GM19452 (cell line): ENCODE data around the gene RNF212.
"Not testable (repeated sequence)": the region's sequence is repeated elsewhere in the genome, so short reads cannot be mapped to it uniquely, and the experiment has no call there.

Source experiments
- ATAC-seq: cut with Tn5 transposase; IDR thresholded peaks from one replicate; pipeline ENCODE4 v1.9.1; 2021; ENCODE audit not compliant: unreplicated experiment

The RNF212 gene

GRCh38 chr4:1049591-1049905 lies 63.8 kb downstream of the RNF212 start:
- no peak for ATAC-seq

- no peak for ATAC-seq
Observed at GRCh38 chr4:1048773-1049590, 64.4 kb downstream of the RNF212 start.

DNA sequence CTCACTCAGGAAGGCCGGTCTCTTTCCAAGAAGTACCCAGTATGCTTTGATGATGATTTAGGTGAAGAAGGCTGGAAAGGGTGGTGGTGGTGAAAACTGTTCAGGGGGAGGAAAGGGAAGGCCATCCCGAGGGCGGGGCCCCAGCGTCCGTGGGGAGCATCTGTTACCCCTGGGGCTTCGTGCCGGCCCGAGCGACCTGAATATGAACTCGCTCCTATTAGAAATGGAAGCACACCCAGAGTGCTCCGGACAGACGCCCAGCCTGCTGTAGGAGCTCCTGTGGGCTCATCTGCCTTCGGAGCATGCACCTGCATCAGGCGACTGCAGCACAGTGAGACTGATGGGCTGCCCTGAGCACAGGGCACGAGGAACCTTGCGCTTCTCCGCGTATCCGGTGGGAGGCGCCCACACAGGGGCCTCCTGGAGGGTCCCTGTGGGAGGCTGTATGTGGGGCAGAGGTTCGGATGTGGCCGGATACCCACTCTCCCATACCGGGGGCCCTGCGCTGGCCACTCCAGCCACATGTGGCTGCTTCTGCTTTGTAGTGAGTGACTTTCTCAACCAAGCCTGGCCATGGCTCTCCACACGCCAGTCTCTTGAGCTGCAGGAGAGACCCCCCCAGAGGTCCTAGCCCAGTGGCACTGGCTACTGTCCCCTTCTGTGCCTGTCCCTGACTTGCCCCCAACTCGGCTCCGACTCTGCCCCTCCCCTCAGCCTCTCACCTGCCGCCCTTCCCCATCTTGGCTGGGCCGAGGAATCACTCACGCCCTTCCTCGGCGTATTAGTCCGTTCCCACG lies 65.2 kb downstream of the RNF212 start:
- ATAC-seq, result no peak

GRCh38 chr4:1047106-1047975 lies 66.0 kb downstream of the RNF212 start:
- ATAC-seq, result no peak

DNA sequence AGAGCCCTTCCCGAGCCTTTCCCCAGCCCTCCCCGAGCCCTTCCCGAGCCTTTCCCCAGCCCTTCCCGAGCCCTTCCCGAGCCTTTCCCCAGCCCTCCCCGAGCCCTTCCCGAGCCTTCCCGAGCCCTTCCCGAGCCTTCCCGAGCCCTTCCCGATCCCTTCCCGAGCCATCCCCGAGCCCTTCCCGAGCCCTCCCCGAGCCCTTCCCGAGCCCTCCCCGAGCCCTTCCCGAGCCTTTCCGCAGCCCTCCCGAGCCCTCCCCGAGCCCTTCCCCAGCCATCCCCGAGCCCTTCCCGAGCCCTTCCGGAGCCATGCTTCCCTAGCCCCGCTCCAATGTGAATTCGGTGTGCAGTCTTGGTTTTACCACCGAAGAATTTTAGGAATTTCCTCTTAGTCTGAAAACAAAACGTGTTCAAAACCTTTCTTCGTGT lies 66.8 kb downstream of the RNF212 start:
- not testable (repeated sequence) for ATAC-seq

GRCh38 chr4:1045595-1046201 lies 67.7 kb downstream of the RNF212 start:
- no peak for ATAC-seq

DNA sequence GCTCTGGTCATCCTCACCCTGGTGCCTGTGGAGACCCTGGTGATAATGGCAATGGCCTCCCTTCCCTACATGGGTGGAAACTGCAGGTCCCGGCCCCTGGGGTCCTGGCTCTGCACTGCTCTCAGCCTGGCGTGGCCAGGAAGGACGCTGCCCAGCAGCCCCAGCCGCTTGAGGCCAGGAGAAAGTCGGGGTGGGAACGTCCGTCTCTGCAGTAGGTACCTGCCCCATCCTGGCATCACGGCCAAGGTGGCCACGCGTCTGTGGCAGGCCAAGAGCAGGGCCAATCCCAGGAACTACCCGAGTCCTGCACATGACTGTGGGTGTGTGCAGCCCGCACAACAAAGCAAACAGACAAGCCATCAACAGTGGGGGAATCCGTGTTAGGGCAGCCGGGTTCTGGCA lies 68.2 kb downstream of the RNF212 start:
- no peak for ATAC-seq

DNA sequence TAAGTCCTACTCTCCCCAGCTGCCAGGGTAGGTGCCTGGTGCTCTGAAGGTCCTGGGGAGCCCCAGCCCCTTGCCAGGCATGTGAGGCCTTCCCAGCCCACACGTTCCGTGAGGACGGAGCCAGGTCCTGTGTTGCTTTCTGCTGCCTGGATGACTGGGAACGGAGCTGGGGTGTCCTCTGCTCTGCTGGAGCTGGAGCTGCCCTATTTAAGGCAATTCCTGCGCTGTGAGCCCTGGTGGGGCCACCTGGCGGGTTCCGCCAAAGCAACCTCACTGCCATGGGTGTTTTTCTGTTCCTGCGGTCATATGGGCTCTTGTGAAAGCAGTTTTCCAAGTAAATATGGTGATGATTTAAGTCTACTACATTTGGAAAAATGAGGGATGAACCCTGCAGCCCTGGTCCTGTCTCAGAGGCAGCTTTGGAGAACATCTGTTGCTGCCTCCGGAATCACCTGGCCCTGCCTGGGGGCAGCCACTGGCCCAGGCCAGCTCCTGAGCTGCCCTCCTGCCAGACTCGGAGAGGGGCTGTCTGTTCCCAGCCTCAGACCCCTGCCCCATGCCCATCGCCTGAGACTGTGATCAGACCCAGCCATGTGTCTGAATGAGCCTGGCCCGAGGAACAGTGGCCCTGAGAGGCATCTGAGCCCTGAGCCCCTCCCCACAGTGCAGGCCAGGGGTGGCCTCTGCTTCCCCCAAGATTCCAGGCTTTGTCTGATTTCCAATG lies 68.7 kb downstream of the RNF212 start:
- ATAC-seq, result no peak

DNA sequence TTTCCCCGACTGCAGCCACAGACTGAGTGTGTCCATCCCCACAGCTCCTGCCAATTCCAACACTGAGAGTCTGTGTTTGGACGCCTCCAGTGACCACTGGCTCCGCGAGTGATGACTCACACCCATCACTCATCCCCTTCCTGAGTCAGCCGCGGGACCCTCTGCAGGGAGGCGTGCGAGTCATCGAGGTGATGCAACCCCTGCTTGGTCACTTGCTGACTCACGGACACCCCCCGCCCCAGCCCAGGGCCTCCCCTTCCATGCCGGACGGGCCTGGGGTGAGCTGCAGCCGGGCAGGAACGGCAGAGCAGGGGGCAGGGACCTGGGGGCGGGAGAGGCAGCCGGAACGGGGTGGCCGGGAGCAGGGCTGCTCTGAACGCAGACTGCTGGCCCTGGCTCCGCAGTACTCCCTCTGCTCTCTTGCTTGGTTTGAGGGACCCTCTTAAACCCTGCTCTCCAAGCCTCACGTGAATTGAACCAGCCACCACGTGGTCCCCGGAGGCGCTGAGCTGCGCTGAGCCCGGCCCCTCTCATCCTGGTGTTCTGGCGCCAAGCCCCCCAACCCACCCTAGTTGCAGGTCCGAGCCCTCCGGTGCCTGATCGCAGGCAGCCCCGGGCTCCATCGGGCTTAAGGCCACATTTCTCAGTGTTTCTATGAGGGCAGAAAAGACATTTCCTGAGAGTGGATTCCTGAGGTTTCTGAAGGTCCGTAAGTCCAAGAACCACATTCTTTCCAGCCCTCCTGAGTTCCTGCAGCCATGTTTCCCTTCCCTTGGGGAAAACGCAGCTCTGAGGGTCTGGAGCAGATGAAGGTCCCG lies 69.5 kb downstream of the RNF212 start:
- no peak for ATAC-seq

DNA sequence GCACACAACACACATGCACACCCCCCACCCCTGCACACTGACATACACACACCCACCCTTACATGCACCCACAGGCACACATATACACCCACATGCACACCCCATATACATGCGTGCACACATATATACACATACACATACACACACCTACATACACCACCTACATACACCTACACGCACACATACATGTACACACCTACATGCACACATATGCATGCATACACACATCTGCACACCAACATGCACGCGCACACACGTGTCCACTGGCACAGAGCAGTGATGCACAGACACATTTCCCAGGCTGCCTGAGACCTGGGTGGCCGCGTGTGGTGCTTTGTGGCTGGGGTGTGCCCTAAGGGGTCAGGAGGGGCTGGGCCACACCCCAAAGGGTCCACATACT lies 70.2 kb downstream of the RNF212 start:
- no peak for ATAC-seq

DNA sequence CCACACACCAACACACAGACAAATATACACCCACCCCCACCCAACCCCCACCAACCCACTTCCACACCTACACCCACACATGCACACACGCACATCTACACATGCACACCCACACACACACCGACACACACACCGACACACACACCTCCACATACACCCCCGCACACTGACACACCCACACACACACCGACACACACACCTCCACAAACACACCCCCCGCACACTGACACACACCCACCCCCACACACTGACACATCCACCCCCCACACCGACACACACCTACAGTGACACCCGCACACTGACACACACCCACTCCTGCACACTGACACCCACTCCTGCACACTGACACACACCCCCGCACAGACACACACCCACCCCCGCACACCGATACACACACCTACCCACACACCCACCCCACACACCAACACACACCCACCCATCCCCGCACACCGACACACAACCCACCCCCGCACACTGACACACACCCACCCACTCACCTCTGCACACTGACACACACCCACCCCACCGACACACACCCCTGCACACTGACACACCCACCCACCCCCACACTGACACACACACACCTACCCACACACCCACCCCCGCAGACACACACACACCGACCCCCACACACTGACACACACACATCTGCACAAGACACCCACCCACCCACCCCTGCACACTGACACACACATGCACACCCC lies 70.9 kb downstream of the RNF212 start:
- no peak for ATAC-seq

DNA sequence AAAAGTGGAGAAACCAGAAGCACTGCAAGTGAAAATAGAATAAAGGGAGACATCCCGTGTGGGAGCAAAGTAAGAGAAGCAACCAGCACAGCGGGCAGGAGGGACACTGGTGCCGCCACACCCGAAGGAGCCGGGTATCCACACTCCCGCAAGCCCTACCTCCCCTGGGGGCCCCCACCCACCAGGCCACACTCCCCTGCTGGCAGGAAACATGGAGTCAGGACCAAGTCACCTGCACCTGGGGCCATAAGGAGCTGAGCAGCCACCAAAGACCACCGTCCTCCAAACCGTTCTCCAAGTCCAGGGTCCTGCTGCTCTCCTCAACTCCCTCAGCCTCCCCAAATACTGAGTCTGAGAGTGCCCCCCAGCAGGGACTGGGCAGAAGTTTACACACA lies 71.4 kb downstream of the RNF212 start:
- ATAC-seq, result no peak

DNA sequence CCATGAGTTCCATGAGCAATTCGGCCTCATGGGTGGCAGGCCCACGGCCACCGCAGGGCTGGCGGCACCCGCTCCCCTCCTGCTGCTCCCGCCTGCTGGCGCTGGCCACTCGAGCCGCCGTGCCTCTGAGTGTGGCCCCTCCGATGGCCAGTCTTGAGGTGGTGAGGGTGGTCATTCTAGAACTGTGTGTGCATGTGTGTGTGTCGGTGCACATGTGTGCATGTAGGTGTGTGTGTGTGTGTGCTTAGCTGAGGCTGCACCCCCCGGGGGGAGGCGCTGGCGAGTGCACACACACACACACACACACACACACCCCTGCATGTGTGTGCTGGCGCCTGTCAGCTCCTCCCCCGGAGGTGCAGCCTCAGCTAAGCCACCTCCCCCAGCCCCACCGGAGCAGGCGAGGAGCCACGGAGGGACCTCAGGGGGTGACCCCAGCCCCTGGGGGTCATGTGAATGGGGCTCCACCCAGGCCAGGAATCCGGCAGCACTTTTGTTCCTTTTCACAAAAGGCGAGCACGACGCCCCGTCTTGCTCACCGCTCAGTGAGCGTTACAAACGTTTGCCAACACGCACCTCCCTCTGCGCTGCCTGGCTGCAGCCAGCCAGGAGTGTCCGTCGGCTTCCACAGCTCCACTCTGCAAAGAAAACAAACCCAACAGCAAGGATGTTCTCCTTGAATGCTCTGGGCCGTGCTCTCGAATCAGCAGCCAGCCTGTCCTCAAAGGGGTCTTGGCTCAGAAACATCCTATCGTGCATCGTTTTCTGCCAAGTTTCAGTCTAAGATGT lies 72.0 kb downstream of the RNF212 start:
- ATAC-seq, result no peak

- ATAC-seq, result no peak
Observed at GRCh38 chr4:1040344-1041146, 72.8 kb downstream of the RNF212 start.

- ATAC-seq, result no peak
Observed at GRCh38 chr4:1039493-1040343, 73.6 kb downstream of the RNF212 start.

GRCh38 chr4:1038948-1039492 lies 74.3 kb downstream of the RNF212 start:
- ATAC-seq, result no peak
